GM18520 (cell line): ENCODE data around the gene HSD17B12.

ENCODE experiments used
- ATAC-seq: cut with Tn5 transposase; IDR thresholded peaks from one replicate; pipeline ENCODE4 v1.9.1; 2021; ENCODE audit not compliant: unreplicated experiment

Gene HSD17B12

DNA sequence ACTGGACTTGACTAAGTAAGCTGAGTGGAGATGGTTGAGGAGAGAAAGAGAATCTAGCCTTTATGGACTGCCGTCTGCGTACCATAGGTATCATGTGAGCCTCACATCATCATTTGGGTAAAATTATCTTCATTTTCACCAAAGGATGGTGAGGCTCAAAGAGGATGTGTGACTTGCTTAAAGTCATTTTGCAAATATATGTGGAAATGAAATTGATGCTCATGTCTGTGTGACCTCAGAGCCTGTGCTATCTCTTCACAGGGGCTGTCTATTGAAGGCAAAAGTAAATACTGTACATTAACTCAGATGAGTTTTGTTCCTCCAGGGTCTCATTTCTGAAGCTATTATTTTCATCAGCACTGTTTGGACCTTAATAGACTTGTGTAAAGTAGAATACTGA, 116.8 kb downstream of the HSD17B12 start:
- no peak for ATAC-seq

- ATAC-seq = no peak
Observed at GRCh38 chr11:43797866-43798265, 117.3 kb downstream of the HSD17B12 start.

DNA sequence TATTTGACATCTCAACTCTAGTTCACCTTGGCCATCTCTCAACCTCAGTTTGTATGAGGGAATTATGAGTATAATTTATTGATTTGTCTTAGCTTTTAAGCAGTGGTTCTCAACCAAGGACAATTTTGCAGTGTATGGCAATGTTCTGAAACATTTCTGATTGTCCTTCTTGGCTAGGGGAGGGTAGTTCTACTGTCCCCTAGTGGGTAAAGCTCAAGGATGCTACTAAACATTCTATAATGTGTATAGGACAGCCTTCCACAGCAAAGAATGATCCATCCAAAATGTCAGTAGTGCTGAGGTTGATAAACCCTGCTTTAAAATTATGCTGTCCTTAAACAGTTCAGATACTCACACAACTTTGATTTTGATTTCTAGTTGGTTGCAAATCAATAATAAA, 122.0 kb downstream of the HSD17B12 start:
- ATAC-seq = no peak

DNA sequence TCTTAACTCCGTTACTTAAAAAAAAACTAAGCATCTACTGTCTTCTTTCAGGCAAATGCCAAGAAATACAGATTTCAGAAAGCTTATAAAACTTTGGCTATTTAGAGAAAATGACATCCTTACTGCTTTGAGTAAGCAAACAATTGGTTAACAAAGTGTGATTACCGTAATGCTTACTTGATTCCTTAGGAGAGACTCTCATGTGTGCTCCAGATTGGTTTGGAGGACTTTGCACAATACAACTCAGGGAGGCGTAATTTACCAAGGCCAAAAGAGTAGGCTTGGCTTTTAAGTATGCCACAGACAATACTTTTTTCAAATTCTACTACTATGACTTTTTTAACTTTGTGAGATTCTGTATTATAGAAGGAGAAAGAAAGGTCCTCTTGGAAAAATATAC, 123.2 kb downstream of the HSD17B12 start:
- no peak for ATAC-seq

DNA sequence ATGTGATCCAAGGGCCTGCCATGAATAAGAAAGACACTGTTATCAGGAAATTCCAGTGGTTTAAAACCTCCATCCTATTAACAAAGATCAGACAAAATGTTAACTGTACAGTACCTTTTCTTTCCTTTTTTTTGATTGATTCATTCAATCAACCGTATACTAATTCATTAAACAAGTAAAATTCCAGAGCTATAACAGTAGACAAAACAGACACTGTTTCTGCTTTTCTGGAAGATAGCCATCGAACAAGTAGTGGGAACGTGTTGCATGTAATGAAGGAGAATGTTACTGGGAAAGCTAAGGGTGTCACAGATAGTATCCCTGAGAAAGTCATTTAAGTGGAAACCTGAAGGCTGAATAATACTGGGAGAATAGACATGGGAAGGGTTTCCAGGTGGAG, 126.4 kb downstream of the HSD17B12 start:
- ATAC-seq = no peak

DNA sequence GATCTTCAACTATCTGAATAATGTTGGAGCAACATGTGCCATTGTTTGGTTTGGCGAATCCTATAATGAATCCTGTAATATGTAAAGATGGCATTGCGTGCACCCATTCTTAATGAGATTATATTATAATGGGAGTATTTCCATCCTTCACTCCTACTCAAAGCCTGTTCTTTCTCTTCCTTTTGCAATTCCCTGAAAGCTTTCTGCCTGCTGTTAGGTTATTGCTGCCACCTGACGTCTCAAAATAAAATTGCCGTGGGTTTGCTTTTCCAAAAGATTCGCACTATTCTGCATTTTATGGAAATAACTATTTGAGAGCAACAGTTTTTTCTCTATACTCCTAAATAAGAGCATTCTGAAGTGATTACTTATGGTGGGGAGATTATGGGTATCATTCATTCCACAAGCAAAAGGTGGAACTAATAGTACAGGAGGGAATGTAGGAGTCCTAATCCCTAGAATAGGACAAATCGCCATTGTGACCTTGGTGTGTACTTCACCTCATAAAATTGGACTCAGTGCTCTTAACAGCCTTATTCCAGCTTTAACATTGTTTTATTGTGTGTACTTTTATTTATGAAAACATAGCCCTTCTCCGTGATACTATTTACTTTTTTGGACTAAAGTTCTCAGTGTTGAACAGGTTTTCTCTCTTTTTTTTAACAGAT, 130.5 kb downstream of the HSD17B12 start:
- ATAC-seq = no peak

GRCh38 chr11:43812471-43812870, 131.9 kb downstream of the HSD17B12 start:
- no peak for ATAC-seq

GRCh38 chr11:43818220-43818619, 137.7 kb downstream of the HSD17B12 start:
- no peak for ATAC-seq

- ATAC-seq = no peak
Observed at GRCh38 chr11:43819926-43820325, 139.4 kb downstream of the HSD17B12 start.

DNA sequence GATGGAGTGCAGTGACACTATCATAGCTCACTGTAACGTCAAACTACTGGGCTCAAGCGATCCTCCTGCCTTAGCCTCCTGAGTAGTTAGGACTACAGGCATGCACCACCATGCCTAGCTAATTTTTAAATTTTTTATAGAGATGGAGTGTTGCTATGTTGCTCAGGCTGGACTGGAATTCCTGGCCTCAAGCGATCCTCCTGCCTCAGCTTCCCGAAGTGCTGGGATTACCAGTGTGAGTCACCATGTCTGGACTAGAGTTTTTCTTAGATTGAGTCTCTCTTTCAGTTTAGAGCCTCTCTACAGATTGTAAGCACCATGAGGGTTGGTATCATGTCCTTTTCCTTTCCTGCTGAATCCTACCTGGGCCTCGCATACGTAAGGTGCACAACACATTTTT, 142.8 kb downstream of the HSD17B12 start:
- no peak for ATAC-seq

DNA sequence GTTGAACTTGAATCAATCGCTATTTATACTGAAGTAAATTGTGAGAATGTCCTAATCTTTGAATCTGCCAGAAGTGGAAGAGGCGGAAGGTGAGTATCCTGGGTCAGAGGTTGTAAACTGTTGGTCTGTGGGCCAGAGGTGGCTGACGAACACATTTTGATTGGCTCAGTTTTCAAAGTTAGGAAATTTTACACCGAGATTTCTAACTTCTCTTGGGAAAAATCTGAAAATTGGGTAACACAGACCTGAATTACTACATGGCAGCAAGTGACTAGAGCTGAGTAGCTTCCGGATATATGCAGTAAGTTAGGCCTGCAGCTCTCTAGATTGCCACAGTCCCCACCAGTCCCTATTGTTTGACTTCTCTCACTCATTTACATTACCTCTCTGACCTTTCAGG, 143.3 kb downstream of the HSD17B12 start:
- no peak for ATAC-seq

DNA sequence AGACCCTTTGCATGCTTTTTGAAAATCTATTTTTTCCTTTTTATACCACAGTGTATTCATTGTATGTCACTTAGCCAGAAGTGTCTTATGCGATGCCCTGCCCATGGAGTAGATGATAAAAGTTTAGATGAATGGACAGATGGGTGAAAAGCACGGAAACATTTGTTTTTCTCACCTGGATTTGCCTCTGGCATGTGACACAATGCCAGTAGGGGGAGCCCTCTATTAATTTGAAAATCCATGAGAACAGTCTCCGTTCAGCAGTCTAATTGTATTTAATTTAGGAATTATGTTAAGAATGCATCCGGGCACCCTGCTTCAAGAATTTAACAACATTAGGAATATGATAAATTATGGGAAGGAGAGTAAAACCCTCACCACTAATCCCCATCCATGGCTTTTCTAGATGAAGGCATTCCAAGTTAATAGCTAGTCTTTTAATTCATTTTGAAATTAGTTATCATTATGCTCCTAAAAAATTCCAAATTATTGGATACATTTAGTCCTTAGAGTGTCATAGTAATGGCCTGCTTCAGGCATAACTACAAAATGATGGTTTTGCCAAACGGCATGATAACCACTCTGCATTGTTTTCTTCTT, 144.8 kb downstream of the HSD17B12 start:
- ATAC-seq = no peak

GRCh38 chr11:43830928-43831440, 150.4 kb downstream of the HSD17B12 start:
- peak; percentile 70 for ATAC-seq

DNA sequence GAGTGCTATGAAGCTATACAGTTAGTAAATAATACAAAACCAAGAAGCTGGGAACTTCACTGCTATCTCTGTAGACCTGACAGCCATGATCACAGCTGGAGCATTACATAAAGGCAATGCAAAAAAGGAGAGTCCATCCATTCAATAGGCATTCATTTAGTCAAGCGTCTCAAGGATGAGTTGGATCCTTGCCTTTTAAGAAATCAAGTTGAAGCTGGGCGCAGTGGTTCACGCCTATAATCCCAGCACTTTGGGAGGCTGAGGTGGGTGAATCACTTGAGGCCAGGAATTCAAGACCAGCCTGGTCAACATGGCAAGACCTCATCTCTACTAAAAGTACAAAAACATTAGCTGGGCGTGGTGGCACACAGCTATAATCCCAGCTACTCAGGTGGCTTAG, 152.0 kb downstream of the HSD17B12 start:
- ATAC-seq = no peak

GRCh38 chr11:43833657-43834073, 153.1 kb downstream of the HSD17B12 start:
- no peak for ATAC-seq

DNA sequence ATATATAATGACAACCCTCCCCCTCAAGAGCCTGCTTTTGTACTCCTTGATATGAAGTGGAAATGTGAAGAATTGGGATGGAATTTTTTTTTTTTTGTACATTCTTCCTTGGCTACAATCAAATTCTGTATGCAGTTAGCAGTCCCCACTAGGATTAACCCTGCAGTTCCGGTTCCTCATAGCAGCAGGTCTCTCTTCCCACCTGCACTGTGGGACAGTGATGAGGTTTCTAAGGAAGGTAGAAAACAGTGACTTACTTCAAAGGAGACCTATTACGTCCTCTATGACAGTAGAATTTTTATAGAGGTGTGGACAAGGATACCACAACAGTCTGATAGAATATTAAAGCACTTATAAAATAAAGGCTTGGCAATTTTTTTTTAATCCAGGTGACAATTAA, 153.7 kb downstream of the HSD17B12 start:
- no peak for ATAC-seq

GRCh38 chr11:43835104-43835503, 154.6 kb downstream of the HSD17B12 start:
- no peak for ATAC-seq

DNA sequence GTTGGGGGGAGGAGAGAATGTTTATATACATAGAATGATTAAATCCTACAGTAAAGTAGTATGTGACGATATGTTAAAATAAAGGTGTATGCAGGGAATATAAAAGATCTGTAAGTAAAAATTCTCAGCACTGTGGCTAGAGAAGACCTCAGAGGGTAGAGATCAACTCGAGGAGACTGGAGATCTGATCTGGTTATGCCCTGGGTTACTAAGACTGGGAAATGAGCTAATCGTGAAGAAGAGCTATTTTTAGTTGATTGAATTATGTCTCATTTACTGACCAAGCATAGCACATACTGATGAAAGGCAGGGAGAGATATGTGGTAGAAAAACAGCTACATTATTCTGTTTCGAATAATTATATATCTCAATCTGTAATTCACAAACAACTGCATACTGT, 157.3 kb downstream of the HSD17B12 start:
- peak; percentile 72 for ATAC-seq

GRCh38 chr11:43842021-43842420, 161.5 kb downstream of the HSD17B12 start:
- ATAC-seq = no peak

DNA sequence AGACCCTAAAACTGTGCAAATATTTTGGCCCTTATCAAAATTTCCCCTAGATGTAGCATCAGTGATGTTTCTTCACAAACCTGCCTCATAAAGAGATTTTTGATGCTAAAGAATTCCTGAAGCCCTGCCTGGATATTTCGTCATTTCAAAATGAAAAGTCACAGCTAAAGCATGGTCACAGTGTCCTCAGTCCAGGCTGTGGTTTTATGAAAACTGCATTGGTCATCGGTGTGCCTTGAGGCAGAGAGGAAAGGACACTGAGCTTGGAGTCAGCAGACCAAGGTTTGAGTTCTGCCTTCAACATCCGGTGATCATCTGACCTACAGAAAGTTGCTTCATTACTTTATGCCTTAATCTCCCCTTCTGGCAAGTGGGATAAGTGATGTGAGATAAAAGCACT, 165.3 kb downstream of the HSD17B12 start:
- no peak for ATAC-seq

- peak; percentile 63 for ATAC-seq
Observed at GRCh38 chr11:43852057-43852636, 171.6 kb downstream of the HSD17B12 start.

DNA sequence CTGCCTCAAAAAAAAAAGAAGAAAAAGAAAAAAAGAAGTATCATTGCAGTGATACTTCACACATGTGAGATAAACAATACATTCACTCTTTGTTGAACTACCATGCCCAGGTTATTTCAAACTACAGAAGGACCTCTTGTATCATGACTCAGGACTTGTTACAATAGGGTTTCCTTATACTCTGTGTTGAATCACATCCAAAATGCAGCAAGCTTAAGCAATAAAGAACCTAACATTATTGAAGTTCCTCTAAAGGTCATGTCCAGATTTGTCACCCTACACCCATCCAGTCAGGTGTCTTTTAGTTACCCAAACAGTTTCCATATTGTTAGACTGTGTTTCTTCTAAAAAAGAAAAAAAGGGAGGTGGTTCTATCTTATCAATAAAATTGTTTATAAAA, 173.2 kb downstream of the HSD17B12 start:
- no peak for ATAC-seq
